Neutrophil (primary cell): ENCODE measurements around the gene UPB1.

ENCODE experiments used
- H3K27ac ChIP-seq: fragments of 200-600 bp; sonication (generic); 2 replicates; pipeline ENCODE4 v1.5.1; 2016; ENCODE audit warnings: mild to moderate bottlenecking, moderate library complexity
- H3K27me3 ChIP-seq: fragments of 200-600 bp; sonication (generic); 2 replicates; pipeline ENCODE4 v1.6.0; 2016; ENCODE audit warnings: mild to moderate bottlenecking
- H3K36me3 ChIP-seq: fragments of 200-600 bp; sonication (generic); 2 replicates; pipeline ENCODE4 v1.5.1; 2017
- H3K4me1 ChIP-seq, 2 experiments: fragments of 200-600 bp in 1 of 2; sonication (generic) in 1 of 2; 1 replicate in 1 of 2; 2 replicates in 1 of 2; pipeline versions ENCODE4 v1.5.1 to v1.6.1; 2013 to 2016; ENCODE audit warnings: low read depth in 1 of 2, low read length in 1 of 2, mild to moderate bottlenecking in 1 of 2, moderate library complexity in 1 of 2; ENCODE audit not compliant: control insufficient read depth in 1 of 2, insufficient read depth in 1 of 2
- H3K4me3 ChIP-seq, 2 experiments: fragments of 200-600 bp in 1 of 2; sonication (generic) in 1 of 2; 1 replicate in 1 of 2; 2 replicates in 1 of 2; pipeline ENCODE4 v1.5.1; 2013 to 2016; ENCODE audit warnings: low read depth in 1 of 2, low read length in 1 of 2, mild to moderate bottlenecking in 1 of 2, moderate library complexity in 1 of 2
- H3K9me3 ChIP-seq: fragments of 200-600 bp; sonication (generic); 2 replicates; pipeline ENCODE4 v1.5.1; 2016
- TF ChIP-seq, protein P1 (sequence below): fragments of 200-600 bp; sonication (generic); IDR thresholded peaks from 2 replicates; pipeline ENCODE4 v1.5.1; 2016; ENCODE audit warnings: antibody characterized with exemption

UPB1 gene

DNA sequence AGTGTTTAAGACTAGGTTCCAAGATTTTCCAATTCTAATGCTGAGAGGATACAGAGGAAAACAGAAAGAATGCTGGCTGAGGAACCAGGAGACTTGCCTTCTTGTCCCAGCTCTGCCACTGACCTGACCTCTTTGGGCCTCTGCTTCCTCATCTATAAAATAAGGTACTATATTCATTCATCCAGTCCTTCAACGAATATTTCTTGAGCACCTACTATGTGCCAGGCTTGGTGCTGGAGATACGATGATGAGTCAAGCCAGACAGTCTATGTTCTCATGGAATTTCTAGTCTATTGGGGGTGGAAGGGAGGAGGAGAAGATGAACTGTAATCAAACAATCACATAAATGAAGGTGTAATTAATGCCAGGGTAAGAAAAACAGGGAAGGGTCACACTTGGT is 27.8 kb upstream of the UPB1 start:
- H3K36me3 ChIP-seq = no peaks in the 10 kb centered on the region
- no peak overlapping the region for H3K27ac ChIP-seq
- H3K4me3 ChIP-seq = no peak overlapping the region
- H3K27me3 ChIP-seq = no peaks in the 10 kb centered on the region
- no peaks in the 10 kb centered on the region for H3K9me3 ChIP-seq
- TF ChIP-seq, protein P1, sequence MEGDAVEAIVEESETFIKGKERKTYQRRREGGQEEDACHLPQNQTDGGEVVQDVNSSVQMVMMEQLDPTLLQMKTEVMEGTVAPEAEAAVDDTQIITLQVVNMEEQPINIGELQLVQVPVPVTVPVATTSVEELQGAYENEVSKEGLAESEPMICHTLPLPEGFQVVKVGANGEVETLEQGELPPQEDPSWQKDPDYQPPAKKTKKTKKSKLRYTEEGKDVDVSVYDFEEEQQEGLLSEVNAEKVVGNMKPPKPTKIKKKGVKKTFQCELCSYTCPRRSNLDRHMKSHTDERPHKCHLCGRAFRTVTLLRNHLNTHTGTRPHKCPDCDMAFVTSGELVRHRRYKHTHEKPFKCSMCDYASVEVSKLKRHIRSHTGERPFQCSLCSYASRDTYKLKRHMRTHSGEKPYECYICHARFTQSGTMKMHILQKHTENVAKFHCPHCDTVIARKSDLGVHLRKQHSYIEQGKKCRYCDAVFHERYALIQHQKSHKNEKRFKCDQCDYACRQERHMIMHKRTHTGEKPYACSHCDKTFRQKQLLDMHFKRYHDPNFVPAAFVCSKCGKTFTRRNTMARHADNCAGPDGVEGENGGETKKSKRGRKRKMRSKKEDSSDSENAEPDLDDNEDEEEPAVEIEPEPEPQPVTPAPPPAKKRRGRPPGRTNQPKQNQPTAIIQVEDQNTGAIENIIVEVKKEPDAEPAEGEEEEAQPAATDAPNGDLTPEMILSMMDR = no peak
- H3K4me1 ChIP-seq = peaks cover 15 to 34% of the 10 kb centered on the region in 2 experiments

DNA sequence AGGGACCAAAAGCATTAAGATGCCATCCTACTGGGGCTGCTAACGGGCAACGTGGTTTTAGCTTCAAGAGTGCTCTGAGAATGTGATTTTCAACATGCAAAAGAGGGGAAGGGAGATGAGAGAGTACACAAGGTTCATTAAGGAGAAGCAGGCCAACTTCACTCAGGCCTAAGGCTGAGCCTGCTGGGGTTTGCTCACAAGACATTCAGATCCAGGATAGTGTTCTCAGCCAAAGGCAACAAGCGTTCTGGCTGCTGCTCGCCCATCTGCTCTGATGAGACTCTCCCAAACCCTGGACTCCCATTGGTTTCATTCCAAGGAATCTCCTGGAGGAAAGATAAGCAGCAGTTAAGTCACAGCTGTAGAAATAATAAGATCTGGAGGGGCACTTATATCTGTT is 23.6 kb upstream of the UPB1 start:
- peaks cover 37 to 49% of the 10 kb centered on the region in 2 experiments for H3K4me1 ChIP-seq
- H3K36me3 ChIP-seq = no peaks in the 10 kb centered on the region
- no peaks in the 10 kb centered on the region for H3K9me3 ChIP-seq
- peak overlapping the region; percentile 34 for H3K27ac ChIP-seq
- H3K4me3 ChIP-seq = no peak overlapping the region
- H3K27me3 ChIP-seq = no peaks in the 10 kb centered on the region
- TF ChIP-seq, protein P1 = no peak

DNA sequence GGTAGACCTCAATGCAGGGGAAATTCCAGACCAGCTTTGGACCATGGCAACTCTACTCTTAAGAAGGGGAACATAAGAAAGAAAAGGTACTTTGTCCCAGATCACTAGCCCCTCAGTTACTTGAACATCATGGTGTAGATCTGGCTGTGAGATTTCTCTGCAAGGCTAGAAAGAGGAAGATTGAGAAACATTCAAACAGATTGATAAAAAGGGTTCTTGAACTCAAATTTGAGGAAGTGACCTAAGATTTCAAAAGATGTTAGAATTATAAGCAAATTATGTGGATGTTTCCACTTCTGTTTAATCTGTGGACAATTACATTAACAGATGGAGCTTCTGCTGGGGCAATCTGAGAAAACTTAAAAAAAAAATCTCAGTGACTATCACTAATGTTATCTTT is 21.8 kb upstream of the UPB1 start:
- no peaks in the 10 kb centered on the region for H3K36me3 ChIP-seq
- no peaks in the 10 kb centered on the region for H3K27me3 ChIP-seq
- peaks cover 29 to 39% of the 10 kb centered on the region in 2 experiments for H3K4me1 ChIP-seq
- H3K9me3 ChIP-seq = no peaks in the 10 kb centered on the region
- peak overlapping the region in 1 of 2 experiments; percentile 6 for H3K4me3 ChIP-seq
- H3K27ac ChIP-seq = peak overlapping the region; percentile 78
- TF ChIP-seq, protein P1 = no peak

DNA sequence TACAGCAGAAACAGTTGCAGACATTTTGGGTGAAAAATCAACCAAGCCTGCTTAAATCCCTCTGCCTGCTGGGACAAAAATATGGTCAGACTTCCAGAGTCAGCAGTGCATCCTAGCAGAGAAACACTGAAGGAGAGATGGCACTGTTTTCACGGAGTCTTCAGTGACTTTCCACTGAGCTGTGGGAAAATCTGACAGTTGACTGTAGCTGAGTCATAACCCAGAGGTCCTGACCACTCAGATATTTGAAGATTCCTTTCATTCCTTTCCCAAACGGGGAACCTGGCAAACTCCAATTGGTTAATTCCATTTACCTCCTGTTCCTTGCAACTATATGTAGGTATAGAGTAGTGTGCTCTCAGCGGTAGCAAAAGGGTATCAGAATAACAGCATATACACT is 20.9 kb upstream of the UPB1 start:
- Histone ChIP-seq H3K27ac (peak overlapping the region; percentile 78), H3K27me3 (no peaks in the 10 kb centered on the region), H3K9me3 (no peaks in the 10 kb centered on the region), H3K4me1 (peaks cover 29 to 39% of the 10 kb centered on the region in 2 experiments), H3K36me3 (no peaks in the 10 kb centered on the region), H3K4me3 (no peak overlapping the region)
- TF ChIP-seq, protein P1 = no peak

DNA sequence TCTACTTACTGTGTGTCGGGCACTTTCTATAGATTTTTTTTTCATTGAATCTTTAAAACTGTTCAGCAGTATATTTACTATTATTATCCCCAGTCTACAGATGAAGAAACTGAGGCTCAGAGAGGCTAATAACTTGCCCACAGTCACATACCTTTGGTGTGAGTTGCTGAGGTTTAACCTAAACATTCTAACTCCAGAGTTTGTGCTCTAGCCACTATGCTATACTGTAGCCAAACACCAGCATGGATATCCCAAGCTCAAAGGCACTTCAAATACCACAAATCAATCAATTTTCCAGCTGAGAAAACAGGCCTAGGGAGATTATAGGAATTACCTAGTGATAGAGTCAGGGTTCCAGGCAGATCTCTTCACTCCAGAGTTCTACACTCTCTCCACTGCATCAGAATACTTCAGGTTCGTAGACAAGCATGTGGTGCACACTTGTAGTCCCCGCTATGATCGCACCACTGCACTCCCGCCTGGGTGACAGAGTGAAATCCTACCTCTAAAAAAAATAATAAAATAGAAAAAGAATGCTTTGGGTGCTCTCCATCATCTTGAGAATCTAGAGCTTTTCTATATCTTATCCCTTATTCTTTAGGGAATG is 20.4 kb upstream of the UPB1 start:
- Histone ChIP-seq H3K36me3 (no peaks in the 10 kb centered on the region), H3K27ac (peak overlapping the region; percentile 78), H3K4me3 (no peak overlapping the region), H3K27me3 (no peaks in the 10 kb centered on the region), H3K4me1 (peaks cover 29 to 39% of the 10 kb centered on the region in 2 experiments), H3K9me3 (no peaks in the 10 kb centered on the region)
- TF ChIP-seq, protein P1 = no peak
